ENCODE results near the gene LBH.

LBH gene

GRCh38 chr2:30277582-30277981, 46.2 kb downstream of the LBH start:
- DNase-seq, result no peak

- DNase-seq, result no peak
These were observed 47.1 kb downstream of the LBH start for GRCh38 chr2:30278419-30278818.

GRCh38 chr2:30280596-30281434, 49.5 kb downstream of the LBH start:
- DNase-seq, result no peak

GRCh38 chr2:30282081-30282480, 50.7 kb downstream of the LBH start:
- no peak for DNase-seq

GRCh38 chr2:30282721-30283120, 51.4 kb downstream of the LBH start:
- DNase-seq, result no peak

- no peak for DNase-seq
These were observed 52.7 kb downstream of the LBH start for GRCh38 chr2:30283931-30284565.

- no peak for DNase-seq
These were observed 54.4 kb downstream of the LBH start for GRCh38 chr2:30285758-30286157.

- DNase-seq, result peak; percentile 26
These were observed 56.0 kb downstream of the LBH start for GRCh38 chr2:30287190-30287840.

- DNase-seq, result no peak
These were observed 56.7 kb downstream of the LBH start for GRCh38 chr2:30287857-30288513.

GRCh38 chr2:30288561-30288960, 57.2 kb downstream of the LBH start:
- DNase-seq, result no peak

- no peak for DNase-seq
These were observed 62.1 kb downstream of the LBH start for GRCh38 chr2:30293303-30293921.

GRCh38 chr2:30294133-30294532, 62.8 kb downstream of the LBH start:
- DNase-seq, result no peak

- no peak for DNase-seq
These were observed 65.2 kb downstream of the LBH start for GRCh38 chr2:30296496-30296895.

GRCh38 chr2:30298302-30298701, 67.0 kb downstream of the LBH start:
- DNase-seq, result no peak

GRCh38 chr2:30300122-30300455, 68.8 kb downstream of the LBH start:
- no peak for DNase-seq

- DNase-seq, result peak; percentile 29
These were observed 69.3 kb downstream of the LBH start for GRCh38 chr2:30300456-30301221.

GRCh38 chr2:30301551-30301950, 70.2 kb downstream of the LBH start:
- DNase-seq, result no peak

- DNase-seq, result no peak
These were observed 71.2 kb downstream of the LBH start for GRCh38 chr2:30302566-30302965.

GRCh38 chr2:30303095-30303494, 71.8 kb downstream of the LBH start:
- no peak for DNase-seq

- no peak for DNase-seq
These were observed 73.9 kb downstream of the LBH start for GRCh38 chr2:30305235-30305634.

- DNase-seq, result no peak
These were observed 75.2 kb downstream of the LBH start for GRCh38 chr2:30306522-30306921.

- DNase-seq, result no peak
These were observed 76.9 kb downstream of the LBH start for GRCh38 chr2:30308280-30308679.
